ENCODE measurements around the gene CAPN13.

The CAPN13 gene

GRCh38 chr2:30707304-30707903, 99.8 kb downstream of the CAPN13 start:
- H3K27ac ChIP-seq: no peak overlapping the region
- H3K27me3 ChIP-seq (ENCODE audit: insufficient read depth, low read depth, severe bottlenecking): no peaks in the 10 kb centered on the region
- TF ChIP-seq CTCF (IDR thresholded peaks at IDR 0.05; ENCODE audit: low read depth, low read length): no peak
- no peak overlapping the region for H3K4me3 ChIP-seq (ENCODE audit: low read depth, low read length)
- H3K9me3 ChIP-seq (ENCODE audit: severe bottlenecking): peaks cover 9% of the 10 kb centered on the region
- DNase-seq: no peak
- no peaks in the 10 kb centered on the region for H3K36me3 ChIP-seq

DNA sequence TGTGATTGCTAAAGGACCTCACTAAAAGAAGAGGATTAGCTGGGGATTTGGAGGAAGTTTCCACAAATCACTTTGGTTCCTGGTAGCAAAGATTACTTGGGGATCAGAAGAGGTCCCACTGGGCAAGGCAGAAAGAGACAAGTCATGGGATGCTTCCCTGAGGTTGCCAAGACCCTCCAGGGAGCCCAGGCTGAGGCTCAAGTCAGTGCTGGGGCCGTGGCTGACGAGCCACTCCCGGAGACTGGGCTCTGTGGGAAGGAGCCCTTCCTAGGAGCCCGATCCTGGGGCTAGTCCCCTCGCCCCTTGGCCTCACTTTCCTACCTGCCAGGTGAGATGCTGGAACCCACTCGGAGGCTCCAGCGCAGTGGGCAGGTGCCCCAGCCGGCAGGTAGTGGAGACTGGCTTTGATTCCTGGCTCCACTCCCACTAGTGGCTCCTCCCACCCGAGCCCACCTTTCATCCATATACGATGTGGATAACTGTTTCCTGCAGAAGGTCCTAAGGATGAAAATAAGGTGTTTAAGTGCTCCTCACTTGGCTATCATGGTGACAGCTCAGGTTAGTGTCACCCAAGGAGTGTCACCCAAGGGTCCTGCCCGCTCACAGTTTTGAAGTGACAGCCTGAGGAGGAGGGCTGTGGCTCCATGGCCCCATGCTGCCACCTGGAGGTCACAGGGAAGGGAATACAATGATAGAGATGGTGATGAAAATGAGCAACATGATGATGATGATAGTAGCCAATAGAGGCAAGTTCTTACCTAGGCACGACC, 100.5 kb downstream of the CAPN13 start:
- Histone ChIP-seq H3K36me3 (no peaks in the 10 kb centered on the region), H3K4me3 (ENCODE audit: low read depth, low read length) (peak overlapping the region; percentile 31), H3K27ac (peak overlapping the region; percentile 65), H3K9me3 (ENCODE audit: severe bottlenecking) (peaks cover 15% of the 10 kb centered on the region), H3K27me3 (ENCODE audit: insufficient read depth, low read depth, severe bottlenecking) (no peaks in the 10 kb centered on the region)
- DNase-seq: peak; percentile 92
- TF ChIP-seq CTCF (IDR thresholded peaks at IDR 0.05; ENCODE audit: low read depth, low read length): peak; percentile 86

DNA sequence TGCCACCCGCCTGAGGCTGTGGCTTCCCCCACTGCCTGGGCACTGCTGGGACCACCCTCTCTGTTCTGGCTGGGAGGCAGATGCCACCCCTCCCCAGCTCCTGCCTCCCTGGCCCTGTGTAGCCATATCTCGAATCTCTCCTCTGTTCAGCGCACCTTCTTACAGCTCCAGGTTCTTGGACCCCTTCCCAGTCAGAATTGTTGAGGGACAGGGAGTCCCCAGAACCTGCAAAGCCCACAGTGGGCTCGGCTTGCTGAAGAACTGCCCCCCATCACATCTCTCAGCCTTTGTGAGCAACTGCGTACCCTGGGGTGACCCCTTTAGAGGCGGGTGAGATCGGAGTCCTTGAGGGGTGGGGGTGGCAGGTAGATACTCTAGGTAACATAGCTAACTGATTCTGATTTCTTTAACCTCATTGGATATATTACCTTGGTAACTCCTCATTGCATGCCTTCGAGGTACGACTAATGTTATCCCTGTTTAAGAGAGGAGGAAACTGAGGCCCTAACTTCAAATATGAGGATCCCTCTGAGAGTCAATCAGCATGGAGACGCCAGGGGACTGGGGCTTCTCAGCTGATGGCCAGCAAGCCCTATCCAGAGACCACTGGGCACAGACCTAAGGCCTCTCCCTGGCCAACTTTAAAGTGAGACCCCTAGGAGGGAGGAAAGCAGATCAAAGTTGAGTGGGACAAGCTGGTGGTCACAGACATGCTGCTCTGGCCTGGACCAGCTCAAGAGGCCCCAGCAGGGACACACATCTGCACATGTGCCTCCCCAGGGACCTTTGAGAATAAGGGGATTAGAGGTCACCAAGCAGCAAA, 101.3 kb downstream of the CAPN13 start:
- H3K27me3 ChIP-seq (ENCODE audit: insufficient read depth, low read depth, severe bottlenecking): no peaks in the 10 kb centered on the region
- H3K4me3 ChIP-seq (ENCODE audit: low read depth, low read length): no peak overlapping the region
- DNase-seq: peak; percentile 92
- H3K27ac ChIP-seq: peak overlapping the region; percentile 52
- peaks cover 19% of the 10 kb centered on the region for H3K9me3 ChIP-seq (ENCODE audit: severe bottlenecking)
- no peak for TF ChIP-seq CTCF (IDR thresholded peaks at IDR 0.05; ENCODE audit: low read depth, low read length)
- H3K36me3 ChIP-seq: no peaks in the 10 kb centered on the region

- H3K4me3 ChIP-seq (ENCODE audit: low read depth, low read length): no peak overlapping the region
- no peak for TF ChIP-seq CTCF (IDR thresholded peaks at IDR 0.05; ENCODE audit: low read depth, low read length)
- H3K27me3 ChIP-seq (ENCODE audit: insufficient read depth, low read depth, severe bottlenecking): no peaks in the 10 kb centered on the region
- no peak overlapping the region for H3K27ac ChIP-seq
- DNase-seq: no peak
- H3K9me3 ChIP-seq (ENCODE audit: severe bottlenecking): peaks cover 22% of the 10 kb centered on the region
- no peaks in the 10 kb centered on the region for H3K36me3 ChIP-seq
Observed at GRCh38 chr2:30705056-30705455, 102.2 kb downstream of the CAPN13 start.

DNA sequence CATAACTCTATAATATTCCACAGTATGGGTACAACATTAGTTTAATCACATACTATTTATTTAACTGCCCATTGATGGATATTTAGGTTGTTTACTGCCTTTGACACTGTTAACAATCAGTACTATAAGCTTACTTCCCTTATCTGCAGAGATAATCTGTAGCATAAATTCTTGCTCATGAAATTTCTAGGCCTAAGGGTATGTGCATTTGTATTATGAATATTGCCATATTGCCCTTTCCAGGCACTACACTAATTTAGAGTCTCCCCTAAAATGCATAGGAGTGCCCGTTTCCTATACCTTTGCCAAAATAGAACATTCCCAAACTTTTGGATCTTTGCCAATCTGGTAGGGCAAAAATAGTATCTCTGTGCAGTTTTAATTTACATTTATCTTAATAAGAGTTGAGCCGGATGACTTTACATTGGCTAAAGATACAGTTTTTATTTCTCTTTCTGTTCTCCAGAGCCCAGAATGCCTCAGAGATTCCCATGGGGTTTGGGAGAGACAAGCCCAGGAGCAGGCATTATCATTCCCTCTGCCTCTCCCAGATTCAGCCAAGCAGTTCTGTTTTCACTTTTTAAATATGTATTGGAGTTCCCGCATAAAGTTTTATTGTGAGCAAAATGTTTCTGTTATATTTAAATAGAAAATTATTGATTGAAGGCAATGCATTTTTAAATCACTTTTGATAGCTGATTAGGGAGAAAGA, 102.8 kb downstream of the CAPN13 start:
- no peak for DNase-seq
- no peak overlapping the region for H3K4me3 ChIP-seq (ENCODE audit: low read depth, low read length)
- no peaks in the 10 kb centered on the region for H3K27me3 ChIP-seq (ENCODE audit: insufficient read depth, low read depth, severe bottlenecking)
- no peaks in the 10 kb centered on the region for H3K36me3 ChIP-seq
- peaks cover 22% of the 10 kb centered on the region for H3K9me3 ChIP-seq (ENCODE audit: severe bottlenecking)
- no peak for TF ChIP-seq CTCF (IDR thresholded peaks at IDR 0.05; ENCODE audit: low read depth, low read length)
- no peak overlapping the region for H3K27ac ChIP-seq

All from WERI-Rb-1 (cell line).